Measurements from ENCODE around the gene TAOK3. TPM values are rescaled to one million over a fixed set of nuclear protein-coding genes. Genes with fewer than 3 reads are reported as not detected.

TAOK3 gene
- total RNA-seq, 2 donors from 2014 or later = 39.5 to 50.5 TPM

DNA sequence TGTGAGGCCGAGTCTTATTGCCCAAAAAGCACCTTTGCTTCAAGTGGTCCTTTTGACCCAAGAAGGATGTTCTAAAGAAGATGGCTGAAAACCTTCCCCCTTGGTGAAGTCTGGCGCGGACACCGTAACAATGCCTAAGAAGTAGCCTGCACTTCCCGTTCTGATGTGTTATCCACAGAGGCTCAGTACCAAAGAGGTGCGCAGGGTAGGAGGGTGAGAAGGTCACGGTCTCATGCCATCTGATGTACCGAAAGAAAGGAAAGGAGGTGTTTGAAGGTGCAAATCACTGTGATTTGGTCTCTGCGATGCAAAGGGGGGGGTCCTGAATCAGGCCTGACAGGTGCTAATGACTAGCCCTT lies 226.9 kb downstream of the TAOK3 start:
- Histone ChIP-seq H3K36me3 (no peaks in the 10 kb centered on the region), H3K9ac (ENCODE audit: low read depth in 2 of 2, low read length in 2 of 2) (no peak overlapping the region), H3K9me3 (no peaks in the 10 kb centered on the region), H3K4me1 (no peaks in the 10 kb centered on the region), H3K27ac (no peak overlapping the region), H3K27me3 (no peaks in the 10 kb centered on the region), H3K4me3 (no peak overlapping the region)
- DNase-seq = no peak
- intact Hi-C loops (cut with DNase I) = no loop called here
- TF ChIP-seq, protein P1, sequence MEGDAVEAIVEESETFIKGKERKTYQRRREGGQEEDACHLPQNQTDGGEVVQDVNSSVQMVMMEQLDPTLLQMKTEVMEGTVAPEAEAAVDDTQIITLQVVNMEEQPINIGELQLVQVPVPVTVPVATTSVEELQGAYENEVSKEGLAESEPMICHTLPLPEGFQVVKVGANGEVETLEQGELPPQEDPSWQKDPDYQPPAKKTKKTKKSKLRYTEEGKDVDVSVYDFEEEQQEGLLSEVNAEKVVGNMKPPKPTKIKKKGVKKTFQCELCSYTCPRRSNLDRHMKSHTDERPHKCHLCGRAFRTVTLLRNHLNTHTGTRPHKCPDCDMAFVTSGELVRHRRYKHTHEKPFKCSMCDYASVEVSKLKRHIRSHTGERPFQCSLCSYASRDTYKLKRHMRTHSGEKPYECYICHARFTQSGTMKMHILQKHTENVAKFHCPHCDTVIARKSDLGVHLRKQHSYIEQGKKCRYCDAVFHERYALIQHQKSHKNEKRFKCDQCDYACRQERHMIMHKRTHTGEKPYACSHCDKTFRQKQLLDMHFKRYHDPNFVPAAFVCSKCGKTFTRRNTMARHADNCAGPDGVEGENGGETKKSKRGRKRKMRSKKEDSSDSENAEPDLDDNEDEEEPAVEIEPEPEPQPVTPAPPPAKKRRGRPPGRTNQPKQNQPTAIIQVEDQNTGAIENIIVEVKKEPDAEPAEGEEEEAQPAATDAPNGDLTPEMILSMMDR (IDR thresholded peaks at IDR 0.05) = no peak

DNA sequence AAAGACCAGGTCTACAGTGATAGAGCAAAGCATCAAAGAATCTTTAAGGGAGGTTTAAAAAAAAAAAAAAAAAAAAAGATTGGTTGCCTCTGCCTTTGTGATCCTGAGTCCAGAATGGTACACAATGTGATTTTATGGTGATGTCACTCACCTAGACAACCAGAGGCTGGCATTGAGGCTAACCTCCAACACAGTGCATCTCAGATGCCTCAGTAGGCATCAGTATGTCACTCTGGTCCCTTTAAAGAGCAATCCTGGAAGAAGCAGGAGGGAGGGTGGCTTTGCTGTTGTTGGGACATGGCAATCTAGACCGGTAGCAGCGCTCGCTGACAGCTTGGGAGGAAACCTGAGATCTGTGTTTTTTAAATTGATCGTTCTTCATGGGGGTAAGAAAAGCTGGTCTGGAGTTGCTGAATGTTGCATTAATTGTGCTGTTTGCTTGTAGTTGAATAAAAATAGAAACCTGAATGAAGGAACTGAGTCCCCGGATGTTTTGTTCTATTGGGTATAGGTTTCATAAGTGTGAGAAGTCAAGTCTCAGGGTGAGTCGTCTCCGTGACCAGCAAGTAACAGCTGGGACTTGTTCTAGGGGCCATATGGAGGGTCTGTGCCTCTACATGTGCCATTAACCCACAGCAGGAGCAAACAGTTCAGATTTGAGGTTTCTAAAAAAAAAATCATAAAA lies 227.5 kb downstream of the TAOK3 start:
- H3K4me3 ChIP-seq = no peak overlapping the region
- no peak for DNase-seq
- no peaks in the 10 kb centered on the region for H3K27me3 ChIP-seq
- intact Hi-C loops (cut with DNase I) = no loop called here
- TF ChIP-seq, protein P1 (IDR thresholded peaks at IDR 0.05) = no peak
- no peak overlapping the region for H3K27ac ChIP-seq
- H3K9me3 ChIP-seq = no peaks in the 10 kb centered on the region
- no peaks in the 10 kb centered on the region for H3K36me3 ChIP-seq
- no peak overlapping the region for H3K9ac ChIP-seq (ENCODE audit: low read depth in 2 of 2, low read length in 2 of 2)
- H3K4me1 ChIP-seq = no peaks in the 10 kb centered on the region

DNA sequence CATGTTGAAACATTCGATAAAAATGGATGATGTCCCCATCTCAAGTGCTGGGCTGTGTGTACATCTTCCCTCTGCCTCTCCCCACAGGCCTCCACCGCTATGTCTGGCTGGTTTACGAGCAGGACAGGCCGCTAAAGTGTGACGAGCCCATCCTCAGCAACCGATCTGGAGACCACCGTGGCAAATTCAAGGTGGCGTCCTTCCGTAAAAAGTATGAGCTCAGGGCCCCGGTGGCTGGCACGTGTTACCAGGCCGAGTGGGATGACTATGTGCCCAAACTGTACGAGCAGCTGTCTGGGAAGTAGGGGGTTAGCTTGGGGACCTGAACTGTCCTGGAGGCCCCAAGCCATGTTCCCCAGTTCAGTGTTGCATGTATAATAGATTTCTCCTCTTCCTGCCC lies 228.2 kb downstream of the TAOK3 start:
- TF ChIP-seq, protein P1 (IDR thresholded peaks at IDR 0.05) = no peak
- Histone ChIP-seq H3K4me3 (no peak overlapping the region), H3K27ac (no peak overlapping the region), H3K36me3 (no peaks in the 10 kb centered on the region), H3K27me3 (no peaks in the 10 kb centered on the region), H3K9me3 (no peaks in the 10 kb centered on the region), H3K9ac (ENCODE audit: low read depth in 2 of 2, low read length in 2 of 2) (no peak overlapping the region), H3K4me1 (no peaks in the 10 kb centered on the region)
- intact Hi-C loops (cut with DNase I) = no loop called here
- no peak for DNase-seq

DNA sequence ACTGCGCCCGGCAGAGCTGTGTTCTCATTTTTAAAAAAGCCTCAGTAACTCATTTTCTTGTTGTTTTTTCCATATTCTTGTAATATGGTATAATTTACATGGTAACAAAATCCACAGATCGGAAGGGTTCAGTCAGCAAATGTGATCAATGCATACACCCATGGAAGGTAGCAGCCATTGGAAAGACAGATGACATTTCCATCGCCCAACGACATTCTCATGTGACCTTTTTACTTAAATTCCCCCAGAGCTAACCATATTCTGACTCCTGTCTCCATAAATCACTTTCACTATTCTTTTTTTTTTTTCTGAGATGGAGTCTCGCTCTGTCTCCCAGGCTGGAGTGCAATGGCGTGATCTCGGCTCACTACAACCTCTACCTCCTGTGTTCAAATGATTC lies 231.9 kb downstream of the TAOK3 start:
- H3K27me3 ChIP-seq = no peaks in the 10 kb centered on the region
- intact Hi-C loops (cut with DNase I) = no loop called here
- DNase-seq = no peak
- H3K9me3 ChIP-seq = no peaks in the 10 kb centered on the region
- no peaks in the 10 kb centered on the region for H3K4me1 ChIP-seq
- no peak overlapping the region for H3K27ac ChIP-seq
- H3K36me3 ChIP-seq = no peaks in the 10 kb centered on the region
- H3K9ac ChIP-seq (ENCODE audit: low read depth in 2 of 2, low read length in 2 of 2) = no peak overlapping the region
- TF ChIP-seq, protein P1 (IDR thresholded peaks at IDR 0.05) = no peak
- H3K4me3 ChIP-seq = no peak overlapping the region

GRCh38 chr12:118137148-118137678 lies 235.5 kb downstream of the TAOK3 start:
- Histone ChIP-seq H3K9ac (ENCODE audit: low read depth in 2 of 2, low read length in 2 of 2) (peak overlapping the region; percentile 73 to 89), H3K27me3 (no peaks in the 10 kb centered on the region), H3K36me3 (no peaks in the 10 kb centered on the region), H3K4me3 (peak overlapping the region; percentile 99), H3K9me3 (no peaks in the 10 kb centered on the region), H3K4me1 (no peaks in the 10 kb centered on the region), H3K27ac (peak overlapping the region; percentile 71)
- no peak for DNase-seq
- intact Hi-C loops (cut with DNase I) = no loop called here
- TF ChIP-seq, protein P1 (IDR thresholded peaks at IDR 0.05) = no peak

Measured in colonic mucosa (tissue), 4 donors.